Mesenchymal stem cell (in vitro differentiated cells and primary cell): ENCODE results near the gene PCGF2.

Experiments used
- DNase-seq: peaks from one replicate; pipeline ENCODE4 v3.0.0-alpha.2; 2013
- H2AFZ ChIP-seq: one replicate; pipeline ENCODE4 v1.6.1; 2013; ENCODE audit warnings: low read depth, mild to moderate bottlenecking, control low read depth, inconsistent platforms, low read length, moderate library complexity
- H2AK5ac ChIP-seq: 2 replicates; pipeline ENCODE4 v1.6.1; 2013; ENCODE audit warnings: low read length, moderate library complexity, mild to moderate bottlenecking, inconsistent platforms; ENCODE audit not compliant: severe bottlenecking
- H2BK120ac ChIP-seq: one replicate; pipeline ENCODE4 v1.6.1; 2013; ENCODE audit warnings: low read depth, mild to moderate bottlenecking, inconsistent platforms, low read length, moderate library complexity
- H2BK12ac ChIP-seq, 2 experiments: one replicate each; pipeline ENCODE4 v1.6.1; 2013; ENCODE audit warnings: inconsistent platforms in 2 of 2, low read length in 2 of 2, mild to moderate bottlenecking in 2 of 2, moderate library complexity in 2 of 2, control low read depth in 1 of 2
- H2BK15ac ChIP-seq: one replicate; pipeline ENCODE4 v1.6.1; 2013; ENCODE audit warnings: mild to moderate bottlenecking, low read depth, inconsistent platforms; ENCODE audit not compliant: poor library complexity, severe bottlenecking
- H2BK5ac ChIP-seq: 2 replicates; pipeline ENCODE4 v1.6.1; 2013; ENCODE audit warnings: low read depth, mild to moderate bottlenecking, low read length, control low read depth, inconsistent platforms; ENCODE audit not compliant: poor library complexity, severe bottlenecking
- H3K14ac ChIP-seq, 2 experiments: one replicate each; pipeline ENCODE4 v1.6.1; 2013; ENCODE audit warnings: inconsistent platforms in 2 of 2, low read length in 2 of 2, control low read depth in 1 of 2, mild to moderate bottlenecking in 1 of 2, moderate library complexity in 1 of 2
- H3K18ac ChIP-seq, 2 experiments: one replicate each; pipeline ENCODE4 v1.6.1; 2013; ENCODE audit warnings: inconsistent platforms in 2 of 2, low read length in 2 of 2, control low read depth in 1 of 2, low read depth in 1 of 2, mild to moderate bottlenecking in 1 of 2
- H3K23ac ChIP-seq, 2 experiments: one replicate each; pipeline ENCODE4 v1.6.1; 2013; ENCODE audit warnings: inconsistent platforms in 2 of 2, low read length in 2 of 2, mild to moderate bottlenecking in 2 of 2, moderate library complexity in 2 of 2, control low read depth in 1 of 2
- H3K27ac ChIP-seq: 2 replicates; pipeline ENCODE4 v1.5.1; 2013; ENCODE audit warnings: mild to moderate bottlenecking, moderate library complexity, low read length, control low read depth, inconsistent platforms; ENCODE audit not compliant: poor library complexity, severe bottlenecking
- H3K27me3 ChIP-seq, 2 experiments: 2 replicates each; pipeline versions ENCODE4 v1.6.1 to v1.7.0; 2013; ENCODE audit warnings: low read length in 2 of 2, mild to moderate bottlenecking in 2 of 2, moderate library complexity in 2 of 2, control low read depth in 1 of 2, inconsistent platforms in 1 of 2; ENCODE audit not compliant: control insufficient read depth in 1 of 2, insufficient read depth in 1 of 2
- H3K36me3 ChIP-seq, 2 experiments: 2 replicates each; pipeline versions ENCODE4 v1.6.1 to v1.7.0; 2013; ENCODE audit warnings: low read length in 2 of 2, control low read depth in 1 of 2, inconsistent platforms in 1 of 2, low read depth in 1 of 2, mild to moderate bottlenecking in 1 of 2; ENCODE audit not compliant: insufficient read depth in 2 of 2, control insufficient read depth in 1 of 2
- H3K4ac ChIP-seq, 2 experiments: one replicate each; pipeline ENCODE4 v1.6.1; 2013; ENCODE audit warnings: inconsistent platforms in 2 of 2, low read length in 2 of 2, mild to moderate bottlenecking in 2 of 2, moderate library complexity in 2 of 2, control low read depth in 1 of 2, low read depth in 1 of 2
- H3K4me1 ChIP-seq: 2 replicates; pipeline ENCODE4 v1.6.1; 2013; ENCODE audit warnings: low read depth, low read length, control low read depth; ENCODE audit not compliant: control insufficient read depth, insufficient read depth
- H3K4me2 ChIP-seq: 2 replicates; pipeline ENCODE4 v1.6.1; 2013; ENCODE audit warnings: low read length, mild to moderate bottlenecking, inconsistent platforms; ENCODE audit not compliant: poor library complexity, severe bottlenecking
- H3K4me3 ChIP-seq, 2 experiments: 2 replicates each; pipeline versions ENCODE4 v1.5.1 to v1.7.0; 2013; ENCODE audit warnings: low read length in 2 of 2, mild to moderate bottlenecking in 2 of 2, control low read depth in 1 of 2, low read depth in 1 of 2; ENCODE audit not compliant: insufficient read depth in 1 of 2
- H3K79me1 ChIP-seq: replicated peaks from 2 replicates; pipeline ENCODE4 v1.6.1; 2013; ENCODE audit warnings: mild to moderate bottlenecking, control low read depth, low read length, inconsistent platforms; ENCODE audit not compliant: poor library complexity, severe bottlenecking
- H3K9ac ChIP-seq: 2 replicates; pipeline ENCODE4 v1.7.0; 2013; ENCODE audit warnings: mild to moderate bottlenecking, low read length, moderate library complexity
- H3K9me3 ChIP-seq: 2 replicates; pipeline ENCODE4 v1.7.0; 2013; ENCODE audit warnings: mild to moderate bottlenecking, low read length; ENCODE audit not compliant: control insufficient read depth
- H4K8ac ChIP-seq: one replicate; pipeline ENCODE4 v1.6.1; 2013; ENCODE audit warnings: inconsistent platforms, mild to moderate bottlenecking, low read length, moderate library complexity
- H4K91ac ChIP-seq: one replicate; pipeline ENCODE4 v1.6.1; 2013; ENCODE audit warnings: mild to moderate bottlenecking, low read length, inconsistent platforms
- WGBS: methylation state at CpG from one replicate; pipeline ENCODE4 v1.1.7; 2013; ENCODE audit warnings: mixed read lengths; 5-methylcytosine and 5-hydroxymethylcytosine counted together

PCGF2 gene

GRCh38 chr17:38762231-38762630, 14.1 kb upstream of the PCGF2 start:
- no peak overlapping the region for H2BK12ac ChIP-seq
- H2AK5ac ChIP-seq: no peak overlapping the region

GRCh38 chr17:38761612-38762011, 13.5 kb upstream of the PCGF2 start:
- Histone ChIP-seq H3K9me3 (no peaks in the 10 kb centered on the region), H3K4ac (no peak overlapping the region), H2BK12ac (no peak overlapping the region), H2AK5ac (no peak overlapping the region), H3K18ac (no peak overlapping the region), H4K91ac (no peak overlapping the region), H2BK120ac (no peak overlapping the region), H3K36me3 (peaks cover 67 to 92% of the 10 kb centered on the region in 2 experiments), H3K27ac (no peak overlapping the region), H3K4me3 (no peak overlapping the region), H3K9ac (no peak overlapping the region), H3K79me1 (peaks cover 27% of the 10 kb centered on the region), H3K4me2 (no peak overlapping the region), H3K27me3 (no peaks in the 10 kb centered on the region), H4K8ac (no peak overlapping the region), H2BK15ac (no peak overlapping the region), H3K23ac (no peak overlapping the region), H3K14ac (no peak overlapping the region), H2AFZ (no peak overlapping the region), H3K4me1 (no peaks in the 10 kb centered on the region), H2BK5ac (no peak overlapping the region)
- 77% methylated on average over 4 of the region's 4 CpGs for WGBS
- DNase-seq: peak; percentile 39

More at GRCh38 chr17:38762231-38762630, 14.1 kb upstream of the PCGF2 start:
- no peak overlapping the region for H2AFZ ChIP-seq
- H3K4me1 ChIP-seq: no peaks in the 10 kb centered on the region
- no peak overlapping the region for H3K23ac ChIP-seq
- H3K4me2 ChIP-seq: no peak overlapping the region
- no peak overlapping the region for H3K18ac ChIP-seq
- H4K91ac ChIP-seq: no peak overlapping the region
- peaks cover 31% of the 10 kb centered on the region for H3K79me1 ChIP-seq
- H3K36me3 ChIP-seq: peaks cover 66 to 92% of the 10 kb centered on the region in 2 experiments
- no peak overlapping the region for H3K4ac ChIP-seq
- no peak overlapping the region for H2BK5ac ChIP-seq
- H3K4me3 ChIP-seq: no peak overlapping the region
- DNase-seq: no peak
- no peak overlapping the region for H3K14ac ChIP-seq
- H3K27ac ChIP-seq: no peak overlapping the region
- H3K27me3 ChIP-seq: no peaks in the 10 kb centered on the region
- H2BK120ac ChIP-seq: no peak overlapping the region
- WGBS: 97% methylated on average over 2 of the region's 3 CpGs
- no peak overlapping the region for H3K9ac ChIP-seq
- no peak overlapping the region for H2BK15ac ChIP-seq
- no peaks in the 10 kb centered on the region for H3K9me3 ChIP-seq
- no peak overlapping the region for H4K8ac ChIP-seq

- H3K27me3 ChIP-seq: no peaks in the 10 kb centered on the region
- peak overlapping the region; percentile 95 for H3K9ac ChIP-seq
- H3K79me1 ChIP-seq: peaks cover 17% of the 10 kb centered on the region
- peak overlapping the region; percentile 89 for H2BK15ac ChIP-seq
- H4K8ac ChIP-seq: peak overlapping the region; percentile 94
- H3K18ac ChIP-seq: peak overlapping the region; percentile 14 to 96
- peak overlapping the region; percentile 32 to 71 for H3K23ac ChIP-seq
- H4K91ac ChIP-seq: peak overlapping the region; percentile 87
- no peak overlapping the region for H2BK120ac ChIP-seq
- peak overlapping the region in 1 of 2 experiments; percentile 47 for H2BK12ac ChIP-seq
- no peaks in the 10 kb centered on the region for H3K9me3 ChIP-seq
- peak overlapping the region; percentile 31 for H3K27ac ChIP-seq
- peaks cover 29% of the 10 kb centered on the region for H3K4me1 ChIP-seq
- H2AK5ac ChIP-seq: no peak overlapping the region
- no peak overlapping the region for H2BK5ac ChIP-seq
- no peak overlapping the region for H3K14ac ChIP-seq
- peak overlapping the region; percentile 79 for H3K4me2 ChIP-seq
- no peak for DNase-seq
- H2AFZ ChIP-seq: no peak overlapping the region
- peaks cover 39 to 42% of the 10 kb centered on the region in 2 experiments for H3K36me3 ChIP-seq
- H3K4me3 ChIP-seq: peak overlapping the region; percentile 74 to 88
- H3K4ac ChIP-seq: peak overlapping the region; percentile 63 to 86
- 11% methylated on average over 22 of the region's 22 CpGs for WGBS
These were observed 5.0 kb upstream of the PCGF2 start for GRCh38 chr17:38753071-38753506.

DNA sequence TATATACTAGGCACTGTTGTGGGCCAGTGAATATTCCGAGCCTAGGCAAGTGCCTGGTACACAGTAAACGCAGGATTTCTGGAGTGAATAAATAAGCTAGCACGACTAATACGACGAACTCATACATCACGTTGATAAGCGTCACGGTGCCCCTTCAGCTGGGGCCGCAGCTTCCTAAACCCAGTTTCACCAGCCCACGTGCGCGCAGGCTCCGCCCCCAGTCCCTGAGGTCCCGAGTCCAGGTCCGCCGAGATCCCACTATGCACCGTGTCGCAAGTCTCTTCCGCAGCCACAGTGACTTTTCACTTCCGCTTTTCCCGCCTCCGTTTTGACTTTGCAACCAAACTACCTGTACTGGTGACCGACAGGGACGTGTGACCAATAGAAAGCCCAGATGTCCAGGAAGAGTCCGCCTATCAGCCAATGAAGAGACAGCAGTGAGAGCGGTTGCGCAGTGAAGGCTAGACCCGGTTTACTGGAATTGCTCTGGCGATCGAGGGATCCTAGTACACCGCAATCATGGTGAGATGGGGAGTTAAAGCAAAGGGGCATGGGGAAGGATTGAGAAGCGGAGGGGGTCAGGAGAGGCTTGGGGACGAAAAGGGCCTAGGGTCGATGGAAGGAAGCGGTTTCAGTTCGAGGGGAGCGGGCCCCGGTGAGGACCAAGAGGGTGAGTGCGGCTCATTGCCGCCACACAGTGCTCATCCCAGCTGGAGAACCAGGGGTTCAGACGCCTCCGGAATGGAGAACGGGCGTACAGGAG, 4.4 kb upstream of the PCGF2 start, which contains the start of gene PSMB3:
Gene PSMB3 (plus strand): TSS at position 434 of the 763 bp plus-strand sequence. CDS start 86 bp downstream, at position 520.
- peak within 1 kb of the TSS in 1 of 2 experiments; percentile 47 for H2BK12ac ChIP-seq
- H3K9me3 ChIP-seq: no peaks in the 10 kb centered on the region
- peak within 1 kb of the TSS; percentile 95 for H3K9ac ChIP-seq
- H3K36me3 ChIP-seq: peaks cover 37% of the 10 kb centered on the region in 2 experiments
- H2AFZ ChIP-seq: peak within 1 kb of the TSS; percentile 66
- peak within 1 kb of the TSS; percentile 96 for H3K4me2 ChIP-seq
- DNase-seq: peak; percentile 100
- H2AK5ac ChIP-seq: no peak within 1 kb of the TSS
- peaks cover 15% of the 10 kb centered on the region for H3K79me1 ChIP-seq
- H2BK15ac ChIP-seq: peak within 1 kb of the TSS; percentile 89
- no peak within 1 kb of the TSS for H2BK120ac ChIP-seq
- H3K23ac ChIP-seq: peak within 1 kb of the TSS; percentile 32 to 71
- H3K4me1 ChIP-seq: peaks cover 29% of the 10 kb centered on the region
- no peaks in the 10 kb centered on the region for H3K27me3 ChIP-seq
- H3K18ac ChIP-seq: peak within 1 kb of the TSS; percentile 54 to 96
- H3K4me3 ChIP-seq: peak within 1 kb of the TSS; percentile 74 to 88
- no peak within 1 kb of the TSS for H2BK5ac ChIP-seq
- peak within 1 kb of the TSS; percentile 63 to 86 for H3K4ac ChIP-seq
- peak within 1 kb of the TSS; percentile 94 for H4K8ac ChIP-seq
- peak within 1 kb of the TSS; percentile 87 for H4K91ac ChIP-seq
- H3K14ac ChIP-seq: peak within 1 kb of the TSS in 1 of 2 experiments; percentile 35
- under 1% methylated on average over 44 of the region's 44 CpGs for WGBS
- H3K27ac ChIP-seq: peak within 1 kb of the TSS; percentile 39
